AML-193 (cell line): ENCODE results near the gene MTURN.
"Not testable (repeated sequence)": the region's sequence is repeated elsewhere in the genome, so short reads cannot be mapped to it uniquely, and the experiment has no call there.

Source experiments
- DNase-seq, 2 experiments: peaks; one replicate each; lab custom pipeline; 2025; lab: John Stamatoyannopoulos, UW

MTURN gene

DNA sequence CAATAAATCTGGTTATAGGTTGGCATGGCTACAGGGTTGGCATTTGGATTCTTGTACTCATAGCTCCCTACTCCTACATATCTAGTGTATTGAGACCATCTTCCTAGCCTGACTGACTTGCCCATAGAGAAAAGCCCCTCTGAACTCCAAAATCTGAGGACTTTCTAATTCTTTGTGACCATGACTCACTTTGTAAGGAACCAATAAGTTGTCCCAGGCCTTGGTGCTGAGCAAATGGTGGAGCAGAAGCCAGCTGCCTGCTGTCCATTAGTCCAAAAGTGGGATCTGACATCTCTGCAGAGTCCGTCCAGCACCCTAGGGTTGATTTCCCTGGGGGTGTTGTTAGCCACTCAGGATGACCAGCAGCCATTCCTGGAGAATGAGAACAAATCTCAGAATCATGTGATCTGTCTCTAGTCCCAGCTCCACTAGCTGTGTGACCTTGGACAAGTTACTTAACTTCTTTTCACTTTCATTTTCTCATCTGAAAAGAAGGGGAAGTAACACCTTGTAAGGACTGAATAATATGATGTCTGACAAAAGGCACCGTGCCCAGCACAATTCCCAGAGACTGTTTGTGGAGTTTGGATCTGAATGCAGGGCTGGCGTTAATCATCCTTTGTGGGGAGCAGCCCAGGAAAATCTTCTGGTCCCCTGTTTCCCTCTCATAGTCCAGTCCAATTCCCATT is 44.1 kb downstream of the MTURN start:
- DNase-seq: peak in 1 of 2 experiments; percentile 4

- no peak for DNase-seq
Measured at GRCh38 chr7:30180718-30181117, 45.9 kb downstream of the MTURN start.

GRCh38 chr7:30181211-30181610 is 46.4 kb downstream of the MTURN start:
- DNase-seq: no peak

GRCh38 chr7:30181736-30182522 is 47.1 kb downstream of the MTURN start:
- DNase-seq: no peak

DNA sequence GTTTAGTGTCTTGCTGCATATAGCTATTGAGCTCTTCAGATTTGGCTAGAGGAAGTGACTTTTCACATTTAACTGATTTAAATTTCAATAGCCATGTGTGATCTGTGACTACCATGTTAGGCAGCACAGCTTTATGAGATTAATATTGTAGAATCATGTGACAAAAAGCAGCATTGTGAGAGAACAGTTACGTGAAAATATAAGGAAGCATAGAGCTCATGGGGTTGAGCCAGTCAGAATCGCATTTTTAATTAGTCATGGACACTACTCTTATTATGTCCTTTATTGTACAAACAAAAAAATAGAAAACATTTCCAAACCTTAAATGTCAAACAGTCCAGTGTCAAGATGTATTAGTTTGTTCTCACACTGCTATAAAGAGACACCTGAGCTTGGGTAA is 48.0 kb downstream of the MTURN start:
- DNase-seq: no peak

GRCh38 chr7:30183749-30184369 is 49.1 kb downstream of the MTURN start:
- no peak for DNase-seq

GRCh38 chr7:30184791-30185487 is 50.2 kb downstream of the MTURN start:
- no peak for DNase-seq

GRCh38 chr7:30185496-30185895 is 50.7 kb downstream of the MTURN start:
- DNase-seq: no peak

DNA sequence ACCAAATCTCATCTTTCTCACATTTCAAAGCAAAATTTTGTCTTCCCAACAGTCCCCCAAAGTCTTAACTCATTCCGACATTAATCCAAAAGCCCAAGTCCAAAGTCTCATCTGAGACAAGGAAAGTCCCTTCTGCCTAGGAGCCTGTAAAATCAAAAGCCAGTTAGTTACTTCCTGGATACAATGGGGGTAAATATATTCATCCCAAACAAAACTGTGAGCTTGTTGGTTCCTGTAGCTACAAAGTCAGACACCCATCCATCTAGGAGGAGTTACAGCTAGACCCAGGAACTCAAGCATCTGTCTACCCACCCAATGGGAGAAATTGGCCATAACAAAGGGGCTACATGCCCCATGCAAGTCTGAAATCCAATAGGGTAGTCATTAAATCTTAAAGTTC is 51.9 kb downstream of the MTURN start:
- DNase-seq: no peak

DNA sequence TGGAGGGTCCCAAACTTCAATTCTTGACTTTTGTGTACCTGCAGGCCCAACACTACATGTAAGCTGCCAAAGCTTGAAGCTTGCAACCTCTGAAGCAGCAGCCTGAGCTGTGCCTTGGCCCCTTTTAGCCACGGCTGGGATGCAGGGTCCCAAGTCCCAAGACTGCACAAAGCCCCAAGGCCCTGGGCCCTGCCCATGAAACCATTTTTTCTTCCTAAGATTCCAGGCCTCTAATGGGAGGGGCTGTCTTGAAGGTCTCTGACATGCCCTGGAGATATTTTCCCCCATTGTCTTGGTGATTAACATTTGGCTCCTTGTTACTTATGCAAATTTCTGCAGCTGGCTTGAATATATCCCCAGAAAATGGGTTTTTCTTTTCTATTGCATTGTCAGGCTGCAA is 52.7 kb downstream of the MTURN start:
- DNase-seq: no peak

GRCh38 chr7:30188381-30188780 is 53.6 kb downstream of the MTURN start:
- not testable (repeated sequence) for DNase-seq

- no peak for DNase-seq
Measured at GRCh38 chr7:30188811-30189210, 54.0 kb downstream of the MTURN start.

- no peak for DNase-seq
Measured at GRCh38 chr7:30191809-30192208, 57.0 kb downstream of the MTURN start.

DNA sequence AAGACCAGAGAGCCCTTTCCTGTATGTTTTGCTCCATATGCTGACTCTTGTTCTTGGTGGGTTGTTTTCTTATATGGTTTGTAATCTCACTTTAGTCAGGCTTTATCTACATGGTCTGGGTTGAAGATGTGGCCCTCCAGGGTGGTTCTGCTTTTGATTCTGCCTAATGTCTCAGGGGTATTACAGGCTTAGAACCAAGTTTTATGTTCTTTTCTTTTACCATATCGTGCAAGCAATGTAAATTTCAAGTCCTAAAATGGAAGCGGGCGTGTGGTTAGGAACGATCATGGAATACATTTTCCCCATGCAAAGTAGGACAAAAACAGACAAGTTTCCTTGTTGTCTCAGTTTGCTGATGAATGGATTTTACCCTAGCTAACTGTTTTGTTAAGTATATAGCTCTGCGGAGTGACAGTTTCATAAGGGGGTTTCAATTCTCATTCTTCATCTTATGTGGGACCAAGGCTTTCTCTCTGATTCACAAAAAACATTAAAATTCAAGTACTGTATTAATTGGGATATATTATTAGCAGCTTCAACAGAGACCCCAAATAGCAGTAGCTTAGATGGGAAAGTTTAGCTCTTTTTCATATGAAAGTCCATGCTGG is 58.7 kb downstream of the MTURN start:
- no peak for DNase-seq

- no peak for DNase-seq
Measured at GRCh38 chr7:30196408-30196807, 61.6 kb downstream of the MTURN start.

DNA sequence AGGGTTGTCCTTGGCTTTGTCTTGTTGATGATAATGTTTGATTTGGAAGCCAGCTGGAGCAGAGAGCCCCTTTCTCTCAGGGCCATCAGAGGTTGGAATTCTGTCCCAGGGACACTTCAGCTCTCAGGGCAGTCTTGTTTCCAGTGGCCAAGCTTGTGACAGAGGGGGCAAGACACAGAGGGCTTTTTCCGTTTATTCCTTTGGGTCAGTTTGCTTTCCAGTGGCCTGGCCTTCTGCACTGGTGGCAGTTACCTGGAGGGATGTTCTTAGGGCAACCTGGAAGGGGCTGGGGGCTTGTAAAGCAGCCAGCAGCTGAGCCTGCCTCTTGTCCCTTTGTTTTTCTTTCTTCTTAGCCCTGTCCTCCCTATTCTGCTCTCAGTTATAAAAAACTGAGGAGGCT is 62.7 kb downstream of the MTURN start:
- no peak for DNase-seq

GRCh38 chr7:30199271-30199670 is 64.5 kb downstream of the MTURN start:
- DNase-seq: no peak

- DNase-seq: no peak
Measured at GRCh38 chr7:30200591-30200990, 65.8 kb downstream of the MTURN start.

- no peak for DNase-seq
Measured at GRCh38 chr7:30201161-30201666, 66.4 kb downstream of the MTURN start.

DNA sequence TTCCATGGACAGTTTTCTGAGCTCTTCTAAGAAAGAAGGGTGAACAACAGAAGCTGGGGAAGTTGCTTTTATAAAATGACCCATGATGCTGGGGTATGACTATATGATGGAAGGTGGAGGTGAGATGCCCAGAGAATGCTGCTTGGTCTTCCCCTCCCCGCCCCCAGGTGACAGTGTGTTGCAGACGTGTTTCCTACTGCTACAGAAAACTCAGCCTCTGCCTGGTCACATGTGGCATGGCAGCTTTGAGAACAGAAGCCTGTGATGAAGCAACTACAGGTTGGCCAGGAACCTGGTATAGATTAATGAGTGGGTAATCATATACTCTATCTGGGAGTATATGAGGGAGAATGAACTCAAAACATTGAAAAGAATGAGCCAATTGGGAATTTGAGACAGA is 67.1 kb downstream of the MTURN start:
- DNase-seq: no peak

- no peak for DNase-seq
Measured at GRCh38 chr7:30202671-30203070, 67.9 kb downstream of the MTURN start.

DNA sequence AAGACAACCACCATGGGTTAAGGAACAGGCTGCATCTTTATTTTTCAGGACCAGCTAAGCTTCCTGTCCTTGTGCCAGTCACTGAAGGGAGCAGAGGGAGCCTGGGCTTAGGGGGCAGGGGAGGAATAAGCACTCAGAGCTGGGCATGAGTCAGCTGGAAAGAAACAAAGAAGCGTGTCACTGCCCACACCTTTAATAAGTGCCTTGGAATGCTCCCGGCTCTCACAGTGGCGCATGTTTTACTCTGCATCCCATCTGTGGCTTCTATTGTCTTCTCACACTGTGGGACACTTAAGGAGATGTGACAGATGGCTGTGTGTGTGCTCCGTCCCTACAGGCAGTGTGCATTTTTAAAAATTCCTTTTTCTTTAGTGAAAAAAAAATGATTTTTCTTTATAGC is 71.7 kb downstream of the MTURN start:
- DNase-seq: no peak
